ENCODE data around the gene IQGAP2.
"Not testable (repeated sequence)": the region's sequence is repeated elsewhere in the genome, so short reads cannot be mapped to it uniquely, and the experiment has no call there.

IQGAP2 gene

DNA sequence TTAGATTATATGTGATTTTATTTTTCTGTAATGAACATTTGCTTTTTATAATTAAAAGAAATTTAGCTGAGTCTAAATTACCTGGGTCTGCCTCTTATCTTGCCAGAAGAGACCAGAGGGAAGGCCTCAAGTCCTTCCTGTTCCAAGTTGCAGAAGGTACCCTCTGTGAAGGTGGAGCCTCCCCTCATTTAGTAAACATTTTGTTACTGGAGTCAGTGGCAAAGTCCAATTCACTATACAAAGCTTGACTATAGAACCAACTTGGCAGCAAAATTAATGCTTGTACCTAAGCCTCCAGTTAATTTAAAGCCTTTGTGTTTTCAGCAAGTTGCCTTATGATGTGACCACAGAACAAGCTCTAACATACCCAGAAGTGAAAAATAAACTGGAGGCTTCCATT, 270.0 kb downstream of the IQGAP2 start:
- DNase-seq (ENCODE audit: low spot score): no peak
- in situ Hi-C loops (cut with MboI; ENCODE audit: low pct_unique_long_range_greater_than_20kb, low sequenced_read_pairs, unreplicated experiment): no loop called here
- no peak for TF ChIP-seq CTCF (IDR thresholded peaks at IDR 0.05; ENCODE audit: extremely low read depth, insufficient read depth, missing control alignments)

- in situ Hi-C loops (cut with MboI; ENCODE audit: low pct_unique_long_range_greater_than_20kb, low sequenced_read_pairs, unreplicated experiment): no loop called here
- no peak for TF ChIP-seq CTCF (IDR thresholded peaks at IDR 0.05; ENCODE audit: extremely low read depth, insufficient read depth, missing control alignments)
- no peak for DNase-seq (ENCODE audit: low spot score)
These were observed 271.4 kb downstream of the IQGAP2 start for GRCh38 chr5:76674330-76675066.

GRCh38 chr5:76675364-76675763, 272.3 kb downstream of the IQGAP2 start:
- in situ Hi-C loops (cut with MboI; ENCODE audit: low pct_unique_long_range_greater_than_20kb, low sequenced_read_pairs, unreplicated experiment): no loop called here
- TF ChIP-seq CTCF (IDR thresholded peaks at IDR 0.05; ENCODE audit: extremely low read depth, insufficient read depth, missing control alignments): no peak
- DNase-seq (ENCODE audit: low spot score): no peak

GRCh38 chr5:76677849-76678472, 274.9 kb downstream of the IQGAP2 start:
- no peak for TF ChIP-seq CTCF (IDR thresholded peaks at IDR 0.05; ENCODE audit: extremely low read depth, insufficient read depth, missing control alignments)
- in situ Hi-C loops (cut with MboI; ENCODE audit: low pct_unique_long_range_greater_than_20kb, low sequenced_read_pairs, unreplicated experiment): no loop called here
- no peak for DNase-seq (ENCODE audit: low spot score)

- no peak for DNase-seq (ENCODE audit: low spot score)
- in situ Hi-C loops (cut with MboI; ENCODE audit: low pct_unique_long_range_greater_than_20kb, low sequenced_read_pairs, unreplicated experiment): no loop called here
- TF ChIP-seq CTCF (IDR thresholded peaks at IDR 0.05; ENCODE audit: extremely low read depth, insufficient read depth, missing control alignments): no peak
These were observed 276.1 kb downstream of the IQGAP2 start for GRCh38 chr5:76679231-76679630.

DNA sequence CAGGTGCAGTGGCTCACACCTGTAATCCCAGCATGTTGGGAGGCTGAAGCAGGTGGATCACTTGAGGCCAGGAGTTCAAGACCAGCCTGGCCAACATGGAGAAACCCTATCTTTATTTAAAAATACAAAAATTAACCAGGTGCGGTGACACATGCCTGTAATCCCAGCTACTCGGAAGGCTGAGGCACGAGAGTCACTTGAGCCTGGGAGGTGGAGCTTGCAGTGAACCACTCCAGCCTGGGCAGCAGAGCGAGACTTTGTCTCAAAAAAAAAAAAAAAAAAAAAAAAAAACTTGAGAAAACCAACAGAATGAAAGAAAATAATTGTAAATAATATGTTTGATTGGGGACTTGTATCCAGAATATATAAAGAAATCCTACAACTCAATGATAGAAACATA, 277.7 kb downstream of the IQGAP2 start:
- in situ Hi-C loops (cut with MboI; ENCODE audit: low pct_unique_long_range_greater_than_20kb, low sequenced_read_pairs, unreplicated experiment); DNase-seq (ENCODE audit: low spot score): not testable (repeated sequence)

GRCh38 chr5:76681287-76681686, 278.2 kb downstream of the IQGAP2 start:
- DNase-seq (ENCODE audit: low spot score): no peak
- TF ChIP-seq CTCF (IDR thresholded peaks at IDR 0.05; ENCODE audit: extremely low read depth, insufficient read depth, missing control alignments): no peak
- in situ Hi-C loops (cut with MboI; ENCODE audit: low pct_unique_long_range_greater_than_20kb, low sequenced_read_pairs, unreplicated experiment): no loop called here
